Colon (tissue), 2 donors: ENCODE data around the gene PDE3B.
A peak's percentile ranks its signal among the peaks of the same experiment; 100 is the strongest.
"Not testable (repeated sequence)": the region's sequence is repeated elsewhere in the genome, so short reads cannot be mapped to it uniquely, and the experiment has no call there.

Source experiments
- FAIRE-seq: peaks from 2 replicates; lab custom pipeline; 2012; peaks lifted over from hg19 to GRCh38; lab: Jason Lieb, UNC
- donor health status: control.
- donor health status: control.

PDE3B gene

DNA sequence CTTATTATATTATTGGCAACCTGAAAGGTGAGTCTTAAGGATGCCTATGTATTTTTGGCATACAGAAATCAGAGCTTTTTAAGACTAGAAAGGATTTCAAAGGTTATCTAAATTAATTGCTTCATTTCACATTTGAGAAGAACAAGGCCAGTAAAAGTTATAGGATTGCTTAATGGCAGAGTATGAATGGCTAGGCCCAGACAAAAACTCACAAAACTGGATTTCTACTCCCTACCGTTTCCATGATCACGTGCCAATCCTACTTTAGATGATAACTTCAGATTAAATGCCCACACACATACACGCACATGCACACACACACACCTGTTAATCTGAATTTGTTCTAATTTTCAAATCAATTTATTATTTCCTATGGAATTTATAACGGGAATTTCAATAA lies 1.8 kb upstream of the PDE3B start:
- no peak for FAIRE-seq

DNA sequence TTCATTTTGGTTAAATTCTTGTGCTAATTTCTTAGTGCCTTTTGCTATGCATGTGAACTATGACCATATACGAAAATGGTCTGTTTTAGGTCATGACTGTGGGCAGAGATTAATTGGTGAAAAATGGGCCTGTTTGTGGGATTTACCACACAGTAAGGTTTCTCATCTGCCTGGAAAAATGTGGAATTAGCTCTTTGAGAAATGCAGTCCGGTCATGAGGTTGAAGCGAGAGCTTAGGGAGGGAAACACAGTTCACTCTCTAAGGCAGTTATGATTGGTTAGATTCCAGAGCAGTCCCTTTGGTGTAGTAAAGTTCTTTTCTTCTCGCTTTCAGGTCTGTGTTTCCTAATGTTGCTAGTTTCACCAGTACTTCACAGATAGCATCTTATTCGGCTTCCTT lies 1.2 kb upstream of the PDE3B start:
- FAIRE-seq = no peak

DNA sequence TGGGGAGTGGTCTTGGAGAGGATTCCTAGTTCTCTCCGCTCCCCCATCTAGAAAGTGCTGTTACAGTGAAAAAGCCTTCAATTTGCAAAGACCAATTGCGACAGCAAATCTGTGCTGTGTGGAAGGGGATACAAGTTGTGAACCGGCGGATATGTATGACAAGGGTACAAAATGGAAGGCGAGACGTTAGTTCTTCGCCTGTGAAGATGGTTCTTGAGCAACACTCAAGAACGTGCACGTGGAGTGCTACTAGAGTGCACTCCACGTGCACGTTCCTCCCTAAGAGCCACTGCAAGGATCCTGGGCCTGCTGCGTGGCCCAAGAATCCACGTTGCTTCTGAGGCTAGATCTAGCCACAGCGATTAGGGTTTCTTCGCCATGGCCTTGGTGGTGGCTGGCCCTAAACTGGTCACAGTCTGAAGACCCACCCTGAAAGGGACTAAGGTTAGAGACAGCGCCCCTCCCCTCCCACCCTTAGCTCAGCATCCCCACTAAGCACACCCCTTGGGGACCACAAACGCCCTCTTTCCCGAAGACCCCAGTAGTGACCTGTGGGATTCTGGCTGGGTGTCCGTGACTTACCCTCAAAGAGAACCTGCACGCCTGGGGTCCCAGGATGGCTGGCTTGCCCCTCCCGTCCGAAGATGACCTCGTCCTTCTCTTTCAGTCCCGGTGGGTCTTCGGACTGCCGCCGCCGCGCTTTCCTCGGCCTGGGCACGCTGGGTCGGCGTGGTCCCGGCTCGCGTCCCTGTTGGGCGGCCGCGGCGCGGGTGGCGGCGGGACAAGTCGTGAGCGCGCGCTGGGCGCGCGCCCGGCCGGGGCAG lies 519 bp upstream of the PDE3B start:
- FAIRE-seq = no peak

DNA sequence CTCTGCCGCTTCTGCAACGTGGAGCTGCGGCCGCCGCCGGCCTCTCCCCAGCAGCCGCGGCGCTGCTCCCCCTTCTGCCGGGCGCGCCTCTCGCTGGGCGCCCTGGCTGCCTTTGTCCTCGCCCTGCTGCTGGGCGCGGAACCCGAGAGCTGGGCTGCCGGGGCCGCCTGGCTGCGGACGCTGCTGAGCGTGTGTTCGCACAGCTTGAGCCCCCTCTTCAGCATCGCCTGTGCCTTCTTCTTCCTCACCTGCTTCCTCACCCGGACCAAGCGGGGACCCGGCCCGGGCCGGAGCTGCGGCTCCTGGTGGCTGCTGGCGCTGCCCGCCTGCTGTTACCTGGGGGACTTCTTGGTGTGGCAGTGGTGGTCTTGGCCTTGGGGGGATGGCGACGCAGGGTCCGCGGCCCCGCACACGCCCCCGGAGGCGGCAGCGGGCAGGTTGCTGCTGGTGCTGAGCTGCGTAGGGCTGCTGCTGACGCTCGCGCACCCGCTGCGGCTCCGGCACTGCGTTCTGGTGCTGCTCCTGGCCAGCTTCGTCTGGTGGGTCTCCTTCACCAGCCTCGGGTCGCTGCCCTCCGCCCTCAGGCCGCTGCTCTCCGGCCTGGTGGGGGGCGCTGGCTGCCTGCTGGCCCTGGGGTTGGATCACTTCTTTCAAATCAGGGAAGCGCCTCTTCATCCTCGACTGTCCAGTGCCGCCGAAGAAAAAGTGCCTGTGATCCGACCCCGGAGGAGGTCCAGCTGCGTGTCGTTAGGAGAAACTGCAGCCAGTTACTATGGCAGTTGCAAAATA lies 816 bp downstream of the PDE3B start:
- no peak for FAIRE-seq

DNA sequence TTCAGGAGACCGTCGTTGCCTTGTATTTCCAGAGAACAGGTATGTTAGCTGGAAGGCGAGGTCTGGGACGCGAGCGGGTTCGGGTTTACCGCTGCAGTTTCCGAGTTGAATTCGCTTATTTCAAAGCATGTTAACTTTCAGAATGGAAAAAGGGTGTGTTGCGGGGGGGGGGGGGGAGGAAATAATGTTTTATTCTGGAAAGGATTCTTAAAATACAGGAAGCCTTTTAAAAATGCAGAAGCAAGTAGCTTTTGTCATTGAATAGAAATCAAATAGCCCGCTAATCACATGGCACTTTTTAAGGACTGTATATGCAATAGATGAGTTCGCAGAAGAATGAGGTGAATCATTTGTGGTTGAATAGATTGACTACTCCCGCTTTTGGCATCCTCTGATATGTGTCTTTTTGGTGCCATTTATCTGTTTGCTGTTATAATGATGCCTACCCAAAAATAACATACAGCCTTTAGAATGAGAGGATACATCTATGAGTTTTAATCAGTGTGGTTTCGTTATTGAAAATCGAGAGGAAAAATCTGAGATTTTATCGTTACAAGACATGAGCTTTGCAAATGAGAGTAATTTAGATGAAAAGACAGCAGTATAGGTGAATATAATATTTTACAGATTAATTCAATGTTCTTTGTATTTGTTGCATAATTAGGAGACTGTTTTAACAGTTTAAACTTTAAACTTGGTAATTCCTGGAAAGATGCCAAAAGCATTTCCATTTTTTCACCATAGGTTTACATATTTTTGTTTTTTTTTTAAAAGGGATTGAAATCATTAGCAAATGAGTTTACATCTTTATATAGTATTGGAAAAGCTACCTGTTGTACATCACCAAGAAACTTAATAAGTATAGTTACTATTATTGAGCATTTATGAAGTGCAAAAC lies 1.7 kb downstream of the PDE3B start:
- peak; percentile 51 for FAIRE-seq

DNA sequence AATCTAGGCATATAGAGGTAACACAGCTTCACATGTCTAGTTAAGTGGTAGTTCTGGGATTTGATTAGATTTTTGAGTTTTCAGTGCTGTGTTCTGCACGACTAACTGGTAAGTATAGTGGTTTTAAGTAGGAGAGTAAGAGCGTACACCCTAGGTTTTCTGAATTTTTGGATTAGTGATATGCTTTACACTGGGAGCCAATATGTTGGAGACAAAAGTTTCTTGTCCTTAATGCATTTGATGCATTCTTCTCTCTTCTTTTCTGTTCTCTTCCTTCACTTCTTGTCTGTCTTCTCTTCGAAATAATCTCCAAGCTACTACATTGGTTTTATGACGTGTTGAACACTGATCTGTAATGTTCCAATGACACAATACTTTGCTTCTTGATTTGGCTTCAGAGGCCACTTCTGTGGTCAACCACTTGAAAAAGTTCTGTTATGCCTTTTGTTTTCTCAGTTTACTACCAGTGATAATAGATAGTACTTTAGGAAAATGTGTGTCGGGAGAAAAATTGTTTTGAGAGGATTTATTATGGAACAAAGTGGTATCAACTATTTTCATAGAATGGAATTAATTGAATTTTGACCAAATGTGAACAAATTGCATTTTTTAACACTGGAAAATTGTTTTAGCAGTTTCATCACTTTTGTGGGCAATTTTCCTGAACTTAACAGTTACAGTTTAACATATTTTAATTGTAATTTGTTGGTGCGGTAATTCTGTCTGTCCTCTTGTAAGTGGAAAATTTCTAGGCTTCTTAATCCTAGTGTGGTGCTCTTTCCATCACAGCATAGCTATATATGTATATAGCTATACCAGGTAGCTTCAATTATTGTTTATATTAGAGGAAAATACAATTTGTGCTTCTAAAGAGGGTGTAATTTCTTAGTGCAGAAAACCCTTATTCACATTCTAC lies 2.6 kb downstream of the PDE3B start:
- FAIRE-seq = no peak

DNA sequence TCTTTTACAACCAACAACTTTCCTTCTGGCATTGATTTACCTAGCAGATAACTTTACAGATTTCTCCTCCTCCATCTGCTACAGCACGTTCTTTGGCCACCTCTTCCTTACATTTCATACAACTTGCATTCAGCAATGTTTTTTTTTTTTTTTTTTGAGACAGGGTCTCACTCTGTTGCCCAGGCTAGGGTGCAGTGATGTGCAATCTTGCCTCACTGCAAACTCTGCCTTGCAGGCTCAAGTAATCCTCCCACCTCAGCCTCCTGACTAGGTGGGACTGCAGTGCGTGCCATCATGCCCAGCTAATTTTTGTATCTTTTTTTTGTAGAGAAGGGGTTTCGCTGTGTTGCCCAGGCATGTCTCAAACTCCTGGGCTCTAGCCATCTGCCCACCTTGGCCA lies 6.5 kb downstream of the PDE3B start:
- no peak for FAIRE-seq

DNA sequence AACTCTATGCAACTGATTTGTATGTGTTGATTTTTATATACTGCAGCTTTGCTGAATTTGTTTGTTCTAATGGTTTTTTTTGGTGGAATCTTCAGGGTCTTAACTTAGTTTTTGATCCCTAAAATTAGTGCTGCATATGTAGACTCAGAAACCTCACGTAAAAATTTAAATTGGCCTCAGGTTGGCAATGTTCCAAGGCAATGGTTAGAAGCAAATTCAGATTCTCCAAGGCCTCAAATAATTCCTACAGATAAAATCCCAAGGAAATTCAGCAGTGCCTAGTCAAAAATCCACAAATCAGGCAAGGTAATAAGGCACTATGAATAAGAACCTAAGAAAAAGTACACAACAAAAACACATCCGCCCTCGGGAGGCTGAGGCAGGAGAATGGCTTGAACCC lies 9.5 kb downstream of the PDE3B start:
- FAIRE-seq = no peak

DNA sequence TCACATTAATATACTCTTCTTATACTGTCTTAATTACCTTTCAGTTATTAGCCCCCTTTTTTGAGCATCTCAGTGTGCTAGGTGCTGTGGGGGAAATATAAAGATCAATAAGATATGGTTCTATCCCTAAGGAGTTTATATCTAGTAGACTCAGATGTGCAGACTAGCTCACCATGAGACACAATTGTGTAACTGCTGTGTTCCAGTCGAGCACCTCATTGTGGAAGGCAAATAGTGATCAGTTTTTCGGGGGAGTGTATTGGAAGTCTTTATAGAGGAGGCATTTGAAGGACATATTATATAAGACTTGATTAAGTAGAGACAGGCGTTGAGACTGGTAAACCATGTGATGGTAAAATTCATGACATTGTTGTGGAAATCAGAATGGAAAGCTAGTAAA lies 11.8 kb downstream of the PDE3B start:
- FAIRE-seq = no peak

DNA sequence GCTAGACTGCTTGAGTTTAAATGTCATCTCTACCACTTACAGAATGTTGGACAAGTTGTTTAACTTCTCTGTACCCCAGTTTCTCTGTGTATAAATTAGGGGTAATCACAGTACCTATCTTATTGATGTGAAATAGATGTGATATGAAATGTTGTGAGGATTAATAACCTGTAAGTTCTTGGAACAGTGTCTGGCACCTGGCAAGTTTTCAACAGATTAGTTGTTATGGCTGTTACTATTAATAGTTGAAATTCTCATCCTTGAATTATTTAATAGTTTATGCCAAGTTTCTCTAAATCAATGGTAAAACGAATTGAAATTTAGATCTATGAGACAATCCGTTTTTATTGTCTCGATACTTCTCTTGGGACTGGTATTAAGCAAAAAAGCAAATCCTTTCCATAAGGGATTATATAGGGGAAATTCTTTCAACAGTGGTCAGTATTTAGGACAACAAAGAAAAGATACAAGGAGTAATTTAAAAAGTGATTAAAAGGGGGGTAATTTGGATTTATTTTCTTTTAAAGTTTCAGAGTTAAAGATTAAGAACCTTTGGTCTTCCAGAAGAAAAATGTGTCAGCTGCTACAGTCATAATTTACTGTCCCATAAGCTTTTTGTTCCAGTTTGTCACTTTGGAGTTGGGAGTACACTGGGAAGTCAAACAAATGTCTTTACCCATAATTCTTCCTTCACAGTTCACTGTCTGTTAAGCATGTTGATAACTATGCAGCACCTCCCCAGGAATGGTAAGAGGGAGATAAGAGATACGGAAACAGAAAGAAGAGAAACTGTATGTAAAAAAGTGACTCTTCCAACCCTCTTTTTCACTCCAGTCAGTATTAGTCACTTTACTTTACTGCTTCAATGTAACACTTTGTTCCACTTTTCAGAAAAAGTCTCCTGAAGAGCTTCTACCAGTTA lies 13.2 kb downstream of the PDE3B start:
- no peak for FAIRE-seq

DNA sequence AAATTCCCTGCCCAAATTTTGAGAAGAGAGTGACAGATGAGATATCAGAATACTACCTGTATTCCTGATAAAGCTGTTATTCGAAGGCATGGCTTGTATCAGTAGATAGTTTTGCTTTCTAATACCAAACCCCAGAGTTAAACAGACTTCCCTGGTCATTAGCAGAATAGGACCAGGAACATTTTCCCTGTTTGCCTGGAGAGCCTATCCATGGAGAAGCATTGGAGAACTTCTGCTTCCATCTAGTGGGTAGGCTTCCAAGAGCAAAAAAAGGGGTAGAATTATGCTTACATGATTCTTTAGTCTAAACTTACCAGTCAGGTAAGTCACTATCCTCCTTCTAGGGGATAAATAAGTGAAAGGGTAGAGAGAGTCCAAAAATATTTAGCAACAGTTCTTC lies 14.2 kb downstream of the PDE3B start:
- FAIRE-seq = no peak

DNA sequence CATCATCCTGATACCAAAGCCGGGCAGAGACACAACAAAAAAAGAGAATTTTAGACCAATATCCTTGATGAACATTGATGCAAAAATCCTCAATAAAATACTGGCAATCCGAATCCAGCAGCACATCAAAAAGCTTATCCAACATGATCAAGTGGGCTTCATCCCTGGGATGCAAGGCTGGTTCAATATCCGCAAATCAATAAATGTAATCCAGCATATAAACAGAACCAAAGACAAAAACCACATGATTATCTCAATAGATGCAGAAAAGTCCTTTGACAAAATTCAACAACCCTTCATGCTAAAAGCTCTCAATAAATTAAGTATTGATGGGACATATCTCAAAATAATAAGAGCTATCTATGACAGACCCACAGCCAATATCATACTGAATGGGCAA lies 21.3 kb downstream of the PDE3B start:
- not testable (repeated sequence) for FAIRE-seq

DNA sequence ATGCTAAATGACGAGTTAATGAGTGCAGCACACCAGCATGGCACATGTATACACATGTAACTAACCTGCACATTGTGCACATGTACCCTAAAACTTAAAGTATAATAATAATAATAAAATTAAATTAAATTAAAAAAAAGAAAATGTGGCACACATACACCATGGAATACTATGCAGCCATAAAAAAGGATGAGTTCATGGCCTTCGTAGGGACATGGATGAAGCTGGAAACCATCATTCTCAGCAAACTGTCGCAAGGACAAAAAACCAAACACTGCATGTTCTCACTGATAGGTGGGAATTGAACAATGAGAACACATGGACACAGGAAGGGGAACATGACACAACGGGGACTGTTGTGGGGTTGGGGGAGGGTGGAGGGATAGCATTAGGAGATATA lies 23.7 kb downstream of the PDE3B start:
- FAIRE-seq = not testable (repeated sequence)

DNA sequence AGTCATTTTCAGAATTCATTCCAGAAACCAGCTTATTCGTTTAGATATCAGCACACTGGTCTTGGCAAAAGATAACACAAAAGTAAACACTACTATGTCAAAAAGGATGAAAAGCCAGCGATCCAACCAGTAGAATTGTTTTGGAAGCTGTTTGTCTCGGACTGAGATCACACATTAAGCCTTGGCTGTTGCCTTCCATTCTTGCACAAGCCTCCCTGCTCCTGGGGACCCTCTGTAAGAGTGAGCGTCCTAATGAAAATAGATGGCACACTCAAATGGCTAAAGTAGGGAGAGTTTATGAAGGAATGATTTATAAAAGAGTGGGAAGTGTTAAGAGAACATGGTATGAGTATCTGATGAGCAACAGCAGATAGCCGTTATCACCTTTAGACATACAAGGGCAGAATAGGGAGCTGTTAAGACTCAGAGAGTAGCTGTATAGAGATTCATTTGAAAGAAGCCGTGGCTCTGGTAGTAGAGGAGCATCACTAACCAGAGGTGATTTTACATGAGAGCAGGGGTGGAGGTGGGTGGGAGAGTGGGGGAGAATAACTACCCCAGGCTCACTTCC lies 25.2 kb downstream of the PDE3B start:
- no peak for FAIRE-seq

DNA sequence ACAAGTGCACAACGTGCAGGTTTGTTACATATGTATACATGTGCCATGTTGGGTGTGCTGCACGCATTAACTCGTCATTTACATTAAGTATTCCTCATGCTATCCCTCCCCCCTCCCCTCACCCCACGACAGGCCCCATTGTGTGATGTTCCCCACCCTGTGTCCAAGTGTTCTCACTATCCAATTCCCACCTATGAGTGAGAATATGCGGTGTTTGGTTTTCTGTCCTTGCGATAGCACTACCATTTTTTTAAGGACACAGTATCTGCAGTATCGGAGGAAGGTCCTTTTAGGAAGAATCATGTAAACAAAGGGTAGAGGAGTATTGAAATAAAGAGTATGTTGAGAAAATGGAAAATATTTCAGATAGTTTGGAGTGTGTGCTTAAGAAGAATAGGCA lies 25.9 kb downstream of the PDE3B start:
- FAIRE-seq = no peak

DNA sequence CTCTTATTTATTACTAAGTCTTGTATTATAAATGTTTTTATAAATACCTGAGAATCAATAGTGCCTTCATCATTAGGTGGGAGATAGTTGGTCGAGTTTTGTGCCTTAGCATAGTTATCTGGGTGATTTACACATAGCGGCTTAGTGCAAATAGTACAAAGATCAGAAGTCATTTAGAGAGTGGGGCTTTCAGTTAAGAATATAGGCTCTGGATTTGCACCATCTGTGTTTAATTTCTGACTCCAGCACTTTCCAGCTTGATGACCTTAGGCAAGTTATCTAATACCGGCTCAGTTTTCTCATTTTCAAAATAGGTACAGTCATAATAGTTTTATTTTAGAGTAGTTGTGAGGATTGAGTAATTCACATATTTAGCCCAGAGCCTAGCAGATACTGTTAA lies 26.4 kb downstream of the PDE3B start:
- FAIRE-seq = no peak

DNA sequence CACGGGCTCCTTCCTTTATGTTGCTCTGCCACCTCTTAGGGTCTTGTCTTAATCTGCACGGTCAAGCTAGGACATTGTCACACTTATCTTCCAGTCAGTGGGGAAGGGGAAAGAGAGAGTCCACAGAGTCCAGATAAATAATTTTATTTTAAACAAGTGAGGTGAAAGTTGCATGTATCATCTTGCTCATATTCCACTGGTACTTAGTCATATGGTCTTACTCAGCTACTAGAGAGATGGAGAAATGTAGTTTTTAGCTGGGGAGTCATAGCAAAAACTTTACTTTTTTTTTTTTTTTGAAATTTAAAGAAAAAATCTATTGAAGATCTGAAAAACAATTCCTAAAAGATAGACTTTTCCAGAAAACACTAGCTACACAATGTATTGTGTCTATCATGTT lies 29.0 kb downstream of the PDE3B start:
- FAIRE-seq = no peak

DNA sequence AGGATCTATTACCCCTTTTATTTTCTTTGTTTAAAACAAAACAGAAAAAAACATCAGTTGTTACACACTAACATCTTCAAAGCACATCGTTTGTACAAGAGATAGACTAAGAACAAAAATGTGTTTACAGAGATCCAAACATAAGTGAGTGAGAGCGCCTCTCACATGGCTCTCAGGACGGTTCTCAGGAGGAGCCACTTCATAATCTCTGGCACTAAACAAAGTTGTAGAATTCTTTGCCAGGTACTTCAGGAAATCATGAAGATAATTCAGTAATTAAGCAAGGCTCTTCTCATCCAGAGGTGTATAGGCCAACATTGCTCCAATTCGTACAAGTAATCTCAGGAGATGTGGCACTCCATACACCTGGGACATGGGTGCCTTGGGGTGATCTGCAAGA lies 29.8 kb downstream of the PDE3B start:
- FAIRE-seq = no peak

DNA sequence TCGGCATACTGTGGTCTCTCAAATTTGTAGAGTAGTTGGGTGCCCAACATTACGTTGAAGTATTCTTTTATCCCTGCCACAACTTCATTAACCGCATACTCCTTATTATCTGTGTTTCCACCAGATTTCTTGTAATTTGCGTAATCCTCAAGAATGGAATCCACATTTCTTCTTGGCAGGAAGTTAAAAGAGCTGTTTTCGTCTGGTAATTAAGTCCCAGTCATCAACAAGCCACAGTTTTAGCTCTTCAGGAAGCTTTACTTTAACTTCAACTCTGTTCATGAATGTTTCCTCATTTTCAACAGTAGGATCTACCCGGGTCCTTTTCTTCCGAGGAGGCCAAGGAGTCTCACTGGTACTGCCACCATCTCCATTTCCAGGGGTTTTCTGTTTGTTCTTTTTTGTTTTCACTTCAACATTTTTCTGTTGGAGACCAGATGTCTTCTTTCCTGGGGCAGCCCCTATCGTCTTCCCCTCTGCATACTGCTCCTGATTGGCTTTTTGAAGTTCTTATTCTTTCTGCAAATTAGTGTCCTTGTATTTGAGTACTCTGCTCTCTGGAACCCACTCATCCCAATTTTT lies 30.3 kb downstream of the PDE3B start:
- no peak for FAIRE-seq

DNA sequence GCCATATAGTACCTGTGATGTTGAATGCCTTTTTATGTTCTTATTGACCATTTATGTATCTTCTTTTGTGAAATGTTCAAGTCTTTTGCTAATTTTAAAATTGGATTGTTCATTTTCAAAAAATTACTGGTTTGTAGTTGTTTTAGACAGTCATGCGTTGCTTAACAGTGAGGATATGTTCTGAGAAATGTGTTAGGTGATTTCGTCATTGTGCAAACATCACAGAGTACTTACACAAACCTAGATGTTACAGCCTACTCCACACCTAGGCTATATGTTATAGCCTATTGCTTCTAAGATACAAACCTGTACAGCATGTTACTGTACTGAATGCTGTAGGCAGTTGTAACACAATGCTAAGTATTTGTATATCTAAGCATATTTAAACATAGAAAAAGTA lies 32.5 kb downstream of the PDE3B start:
- peak; percentile 36 for FAIRE-seq
